PC-3 (cell line): ENCODE results near the gene ARHGDIB. TPM values are rescaled to one million over a fixed set of nuclear protein-coding genes. Genes with fewer than 3 reads are reported as not detected.

Experiments
- ATAC-seq: fragments of 200-7000 bp; cut with Tn5 transposase; 2 replicates; pipeline ENCODE4 v1.9.1; 2020; ENCODE audit warnings: mild to moderate bottlenecking, moderate library complexity
- BruUV-seq: library from RNA; stranded (reverse); fragments of 400-500 nt; replicated peaks from 2 replicates; lab custom pipeline; 2021; lab: Mats Ljungman, UMichigan
- CTCF ChIA-PET: fragments of 300-600 bp; sonication (Branson Sonifier 250); formaldehyde crosslinking; loops from one replicate; lab custom pipeline; 2022; ENCODE audit warnings: antibody characterized with exemption; lab: Charles Lee
- POLR2A ChIA-PET: fragments of 300-600 bp; sonication (Branson Sonifier 250); formaldehyde crosslinking; loops from one replicate; lab custom pipeline; 2022; ENCODE audit warnings: antibody characterized with exemption; ENCODE audit not compliant: unreplicated experiment; lab: Charles Lee
- DNase-seq: peaks from one replicate; pipeline ENCODE4 v3.0.0-alpha.2; 2015
- H2AFZ ChIP-seq: fragments of 300-600 bp; sonication (generic); 2 replicates; pipeline ENCODE4 v1.6.0; 2016; ENCODE audit warnings: antibody characterized with exemption, low read length
- H3F3A ChIP-seq: fragments of 300-600 bp; sonication (generic); one replicate; pipeline ENCODE4 v1.6.0; 2017; ENCODE audit warnings: antibody characterized with exemption, low read length, control low read depth, mild to moderate bottlenecking; ENCODE audit not compliant: unreplicated experiment
- H3K27ac ChIP-seq: fragments of 300-600 bp; sonication (generic); 2 replicates; pipeline ENCODE4 v1.5.1; 2016; ENCODE audit warnings: mild to moderate bottlenecking, low read length
- H3K27me3 ChIP-seq: fragments of 300-600 bp; sonication (generic); 2 replicates; pipeline ENCODE4 v1.6.1; 2016; ENCODE audit warnings: low read length, mixed read lengths
- H3K36me3 ChIP-seq: fragments of 300-600 bp; sonication (generic); 2 replicates; pipeline ENCODE4 v1.6.1; 2016; ENCODE audit warnings: low read depth, mixed run types, low read length, mixed read lengths
- H3K4me1 ChIP-seq: fragments of 300-600 bp; sonication (generic); 2 replicates; pipeline ENCODE4 v1.5.1; 2016; ENCODE audit warnings: low read length; ENCODE audit not compliant: insufficient read depth
- H3K4me2 ChIP-seq: fragments of 300-600 bp; sonication (generic); 2 replicates; pipeline ENCODE4 v1.6.0; 2016; ENCODE audit warnings: low read length
- H3K4me3 ChIP-seq: fragments of 300-600 bp; sonication (generic); 2 replicates; pipeline ENCODE4 v1.5.1; 2016; ENCODE audit warnings: mild to moderate bottlenecking, low read length, mixed read lengths
- H3K79me2 ChIP-seq: fragments of 300-600 bp; sonication (generic); 2 replicates; pipeline ENCODE4 v1.6.1; 2017; ENCODE audit warnings: low read length, mixed read lengths
- H3K9ac ChIP-seq: fragments of 300-600 bp; sonication (generic); 2 replicates; pipeline ENCODE4 v1.6.0; 2016; ENCODE audit warnings: mild to moderate bottlenecking, low read length
- H3K9me2 ChIP-seq: fragments of 300-600 bp; sonication (generic); replicated peaks from 2 replicates; pipeline ENCODE4 v1.6.1; 2016; ENCODE audit warnings: mixed run types, low read length, mixed read lengths
- H3K9me3 ChIP-seq: fragments of 300-600 bp; sonication (generic); 2 replicates; pipeline ENCODE4 v1.6.1; 2016; ENCODE audit warnings: low read length, mixed read lengths
- H4K20me1 ChIP-seq: fragments of 300-600 bp; sonication (generic); 2 replicates; pipeline ENCODE4 v1.6.1; 2016; ENCODE audit warnings: low read length, mixed read lengths
- EZH2 ChIP-seq: fragments of 300-600 bp; sonication (generic); IDR thresholded peaks from one replicate; pipeline ENCODE4 v1.6.1; 2017; ENCODE audit warnings: antibody characterized with exemption, mild to moderate bottlenecking, low read length; ENCODE audit not compliant: unreplicated experiment
- EZH2phosphoT487 ChIP-seq: fragments of 300-600 bp; sonication (generic); IDR thresholded peaks from 2 replicates; pipeline ENCODE4 v1.6.1; 2018; ENCODE audit warnings: mild to moderate bottlenecking, antibody characterized with exemption, low read length, borderline replicate concordance
- intact Hi-C: fragments of 100-400 bp; cut with micrococcal nuclease; formaldehyde crosslinking; loops from 2 replicates; pipeline ENCODE4 v1.9.0; 2023
- total RNA-seq: library from RNA; depleted of rRNA; stranded (reverse); fragments of >200 nt; gene quantifications from 2 replicates; pipeline ENCODE4 v1.2.3, GENCODE V29; 2014
- TF ChIP-seq, protein P1 (sequence below): fragments of 300-600 bp; sonication (generic); conservative IDR thresholded peaks from 2 replicates; pipeline ENCODE4 v1.5.1; 2017; ENCODE audit warnings: antibody characterized with exemption, low read depth, mild to moderate bottlenecking, low read length

Gene ARHGDIB
- total RNA-seq, 1 experiment from 2014 or later: 10.4 TPM

DNA sequence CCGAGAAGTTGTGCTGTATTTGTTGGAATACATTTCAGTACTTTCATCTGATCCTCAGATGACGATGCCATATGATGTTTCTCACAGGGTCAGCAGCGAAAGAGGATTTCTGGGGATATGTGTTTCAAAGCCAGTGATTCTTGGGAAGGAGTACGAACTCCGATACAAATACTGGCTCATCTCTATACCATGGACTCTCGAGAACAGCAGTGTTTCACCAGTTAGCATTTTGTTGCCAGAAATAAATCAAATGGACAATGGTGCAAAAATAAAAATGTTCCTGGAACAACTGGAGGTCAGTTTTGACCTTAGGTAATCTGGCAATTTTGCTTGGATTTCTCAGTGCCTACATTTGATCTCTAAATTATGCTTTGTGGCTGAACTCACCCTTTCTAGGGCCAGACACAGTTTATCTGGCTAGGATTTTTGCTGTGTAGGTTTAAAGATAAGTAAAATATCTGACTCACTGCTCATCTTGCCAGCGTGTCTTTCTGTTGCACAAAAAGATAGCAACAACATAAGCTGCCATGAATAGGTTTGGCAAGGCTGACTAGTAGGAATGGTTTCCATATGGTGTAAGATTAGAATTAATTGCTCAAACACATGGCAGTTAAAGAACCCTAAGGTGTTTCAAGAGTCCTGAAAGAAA is 64.8 kb downstream of the ARHGDIB start:
- Histone ChIP-seq H3K27ac (no peak overlapping the region), H3K9me3 (no peaks in the 10 kb centered on the region), H3K4me1 (no peaks in the 10 kb centered on the region), H4K20me1 (no peaks in the 10 kb centered on the region), H3K4me3 (no peak overlapping the region), H3K36me3 (no peaks in the 10 kb centered on the region), H3K4me2 (no peak overlapping the region), H3K9me2 (no peaks in the 10 kb centered on the region), H2AFZ (no peak overlapping the region), H3K27me3 (no peaks in the 10 kb centered on the region), H3K79me2 (no peaks in the 10 kb centered on the region), H3K9ac (no peak overlapping the region), H3F3A (no peaks in the 10 kb centered on the region)
- ATAC-seq (no peak), DNase-seq (no peak)
- intact Hi-C loops: no loop called here
- no TSS peak for BruUV-seq
- ChIA-PET POLR2A (interaction anchor here (0.7 kb wide), 1 partner anchor 23 kb away, joined by 4 read pairs; no protein-coding TSS in a partner anchor), CTCF (no interaction called here)
- TF ChIP-seq, protein P1, sequence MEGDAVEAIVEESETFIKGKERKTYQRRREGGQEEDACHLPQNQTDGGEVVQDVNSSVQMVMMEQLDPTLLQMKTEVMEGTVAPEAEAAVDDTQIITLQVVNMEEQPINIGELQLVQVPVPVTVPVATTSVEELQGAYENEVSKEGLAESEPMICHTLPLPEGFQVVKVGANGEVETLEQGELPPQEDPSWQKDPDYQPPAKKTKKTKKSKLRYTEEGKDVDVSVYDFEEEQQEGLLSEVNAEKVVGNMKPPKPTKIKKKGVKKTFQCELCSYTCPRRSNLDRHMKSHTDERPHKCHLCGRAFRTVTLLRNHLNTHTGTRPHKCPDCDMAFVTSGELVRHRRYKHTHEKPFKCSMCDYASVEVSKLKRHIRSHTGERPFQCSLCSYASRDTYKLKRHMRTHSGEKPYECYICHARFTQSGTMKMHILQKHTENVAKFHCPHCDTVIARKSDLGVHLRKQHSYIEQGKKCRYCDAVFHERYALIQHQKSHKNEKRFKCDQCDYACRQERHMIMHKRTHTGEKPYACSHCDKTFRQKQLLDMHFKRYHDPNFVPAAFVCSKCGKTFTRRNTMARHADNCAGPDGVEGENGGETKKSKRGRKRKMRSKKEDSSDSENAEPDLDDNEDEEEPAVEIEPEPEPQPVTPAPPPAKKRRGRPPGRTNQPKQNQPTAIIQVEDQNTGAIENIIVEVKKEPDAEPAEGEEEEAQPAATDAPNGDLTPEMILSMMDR: no peak
- TF ChIP-seq EZH2phosphoT487: no peak
- no peak for TF ChIP-seq EZH2

DNA sequence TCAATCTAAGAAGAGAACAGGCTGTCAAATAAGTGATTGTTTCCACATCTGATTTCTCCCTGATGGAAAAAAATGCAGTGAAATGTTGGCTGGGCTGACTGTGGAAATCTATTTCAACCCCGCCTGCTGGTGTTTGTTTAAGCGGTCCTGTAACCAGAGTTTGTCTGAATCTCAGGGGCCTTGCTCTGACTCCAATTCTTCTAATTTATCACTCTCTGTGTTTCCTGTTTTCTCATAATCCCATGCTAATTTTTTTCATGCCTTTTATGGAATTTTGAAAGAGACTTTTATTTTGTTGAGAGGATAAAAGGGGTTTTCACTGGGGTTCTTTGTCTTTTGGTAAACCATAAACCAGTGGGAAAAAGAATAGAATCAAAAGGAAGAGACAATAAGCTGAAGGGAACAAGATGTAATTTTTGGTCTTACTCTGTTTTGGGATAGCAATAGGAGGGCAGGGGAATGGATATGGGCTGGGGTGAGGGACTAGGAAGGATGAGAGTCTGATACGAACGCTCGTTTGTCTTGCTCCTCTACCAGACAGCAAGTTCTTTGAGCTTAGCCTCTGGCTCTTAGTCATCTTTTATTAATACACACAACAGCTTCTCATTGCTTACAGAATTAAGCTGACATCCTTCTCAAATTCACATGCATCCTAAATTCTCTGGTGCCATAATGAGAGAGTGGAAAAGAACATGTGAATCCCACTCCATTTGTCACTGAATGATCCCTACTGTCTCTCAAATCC is 67.7 kb downstream of the ARHGDIB start:
- H3K4me1 ChIP-seq: no peaks in the 10 kb centered on the region
- no peak overlapping the region for H3K4me2 ChIP-seq
- no peak overlapping the region for H3K9ac ChIP-seq
- no peaks in the 10 kb centered on the region for H4K20me1 ChIP-seq
- intact Hi-C loops: no loop called here
- POLR2A ChIA-PET: no interaction called here
- H3K36me3 ChIP-seq: no peaks in the 10 kb centered on the region
- no peak overlapping the region for H3K4me3 ChIP-seq
- CTCF ChIA-PET: no interaction called here
- H3K9me2 ChIP-seq: no peaks in the 10 kb centered on the region
- TF ChIP-seq EZH2 (no peak), EZH2phosphoT487 (no peak)
- TF ChIP-seq, protein P1: no peak
- H3K79me2 ChIP-seq: no peaks in the 10 kb centered on the region
- no peak for DNase-seq
- no peak overlapping the region for H3K27ac ChIP-seq
- no peaks in the 10 kb centered on the region for H3F3A ChIP-seq
- no peaks in the 10 kb centered on the region for H3K27me3 ChIP-seq
- H3K9me3 ChIP-seq: no peaks in the 10 kb centered on the region
- H2AFZ ChIP-seq: no peak overlapping the region
- ATAC-seq: no peak
- BruUV-seq: no TSS peak
